ENCODE results near the gene UQCC3. TPM values are rescaled to one million over a fixed set of nuclear protein-coding genes. Genes with fewer than 3 reads are reported as not detected.

The UQCC3 gene
- total RNA-seq, 4 donors from 2014 or later: 11.1 to 23.9 (median 12.7) TPM

DNA sequence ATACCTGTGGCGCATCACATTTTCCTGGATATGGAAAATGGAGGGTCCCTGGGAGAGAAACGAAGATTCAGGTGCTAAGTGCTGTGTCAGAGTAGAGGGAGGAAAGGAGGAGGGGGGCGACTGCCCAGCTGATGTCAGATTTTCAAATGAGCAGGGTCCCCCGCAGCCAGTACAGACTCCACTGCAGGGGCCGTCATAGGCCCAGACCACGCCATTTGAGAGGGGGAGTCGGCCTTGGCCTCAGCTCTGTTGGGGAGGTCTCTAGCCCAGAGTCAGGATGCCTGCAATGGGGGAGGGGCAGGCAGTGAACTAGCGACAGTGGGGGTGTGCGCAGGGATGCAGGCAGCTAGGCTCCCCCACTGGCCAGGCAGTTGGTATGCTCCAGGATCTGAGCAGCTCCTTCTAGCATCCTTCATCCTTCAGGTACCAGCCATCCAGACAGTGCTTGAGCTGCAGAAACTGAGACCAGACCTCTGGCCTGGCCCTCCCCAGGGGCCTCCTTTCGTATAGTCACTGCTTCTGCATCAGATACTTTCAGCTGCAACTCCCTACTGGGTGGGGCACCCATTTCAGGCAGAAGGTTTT, 35.9 kb downstream of the UQCC3 start, which contains the start of the genes BSCL2 and GNG3:
Gene BSCL2, minus strand, starts transcription at position 148 of the 585 bp plus-strand sequence. CDS start 229 bp downstream, outside the sequence.
Gene GNG3, plus strand, starts transcription at position 400 of the 585 bp plus-strand sequence. CDS start 620 bp downstream, outside the sequence.
- Histone ChIP-seq H3K4me1 (peaks cover 0 to 36% (median 13%) of the 10 kb centered on the region in 4 donors), H3K27ac (peak within 1 kb of the TSS; percentile 88 to 98 (median 92)), H3K4me3 (peak within 1 kb of the TSS; percentile 63 to 87 (median 80)), H3K36me3 (peaks cover 0 to 19% (median 0%) of the 10 kb centered on the region in 3 donors), H3K9me3 (no peaks in the 10 kb centered on the region), H3K27me3 (no peaks in the 10 kb centered on the region)
- no peak for DNase-seq
- TF ChIP-seq, protein P1, sequence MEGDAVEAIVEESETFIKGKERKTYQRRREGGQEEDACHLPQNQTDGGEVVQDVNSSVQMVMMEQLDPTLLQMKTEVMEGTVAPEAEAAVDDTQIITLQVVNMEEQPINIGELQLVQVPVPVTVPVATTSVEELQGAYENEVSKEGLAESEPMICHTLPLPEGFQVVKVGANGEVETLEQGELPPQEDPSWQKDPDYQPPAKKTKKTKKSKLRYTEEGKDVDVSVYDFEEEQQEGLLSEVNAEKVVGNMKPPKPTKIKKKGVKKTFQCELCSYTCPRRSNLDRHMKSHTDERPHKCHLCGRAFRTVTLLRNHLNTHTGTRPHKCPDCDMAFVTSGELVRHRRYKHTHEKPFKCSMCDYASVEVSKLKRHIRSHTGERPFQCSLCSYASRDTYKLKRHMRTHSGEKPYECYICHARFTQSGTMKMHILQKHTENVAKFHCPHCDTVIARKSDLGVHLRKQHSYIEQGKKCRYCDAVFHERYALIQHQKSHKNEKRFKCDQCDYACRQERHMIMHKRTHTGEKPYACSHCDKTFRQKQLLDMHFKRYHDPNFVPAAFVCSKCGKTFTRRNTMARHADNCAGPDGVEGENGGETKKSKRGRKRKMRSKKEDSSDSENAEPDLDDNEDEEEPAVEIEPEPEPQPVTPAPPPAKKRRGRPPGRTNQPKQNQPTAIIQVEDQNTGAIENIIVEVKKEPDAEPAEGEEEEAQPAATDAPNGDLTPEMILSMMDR (IDR thresholded peaks at IDR 0.05): no peak
- TF ChIP-seq POLR2A (IDR thresholded peaks at IDR 0.05): no peak

DNA sequence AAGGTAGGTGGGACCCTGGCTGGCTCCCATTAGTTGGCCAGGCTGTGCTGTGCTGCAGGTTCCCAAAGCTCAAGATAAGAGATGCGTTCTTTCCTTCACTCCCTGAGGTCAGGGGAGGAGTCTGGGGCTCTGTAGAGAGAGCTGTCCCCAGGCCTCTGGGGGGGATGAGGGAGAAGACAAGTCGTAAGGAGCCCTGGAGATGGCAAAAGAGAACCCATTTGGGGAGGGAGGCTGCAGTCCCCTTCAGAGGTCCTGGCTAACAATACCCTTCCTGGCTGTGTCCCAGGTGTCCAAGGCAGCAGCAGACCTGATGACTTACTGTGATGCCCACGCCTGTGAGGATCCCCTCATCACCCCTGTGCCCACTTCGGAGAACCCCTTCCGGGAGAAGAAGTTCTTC, 36.9 kb downstream of the UQCC3 start:
- DNase-seq: no peak
- no peak for TF ChIP-seq POLR2A (IDR thresholded peaks at IDR 0.05)
- TF ChIP-seq, protein P1 (IDR thresholded peaks at IDR 0.05): no peak
- H3K4me3 ChIP-seq: peak overlapping the region in 3 of 4 donors; percentile 58 to 73 (median 61)

DNA sequence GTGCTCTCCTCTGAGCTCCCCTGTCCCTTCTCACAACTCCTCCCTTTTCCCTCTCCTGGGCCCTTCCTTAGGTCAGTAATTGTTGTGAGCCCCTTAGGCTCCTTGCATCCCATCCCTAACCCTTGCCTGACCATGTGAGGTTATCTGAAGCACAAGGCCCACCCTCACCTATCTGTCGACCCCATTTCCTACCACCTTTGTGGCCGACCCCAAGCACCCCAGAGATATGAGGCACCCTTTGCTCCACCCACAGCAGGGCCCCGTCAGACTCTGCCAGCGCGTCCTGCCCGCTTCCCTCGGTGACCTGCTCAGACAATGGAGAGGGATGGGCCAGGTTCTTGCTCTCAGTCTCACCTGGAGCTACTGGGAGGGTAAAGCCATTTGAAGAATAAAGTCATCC, 37.3 kb downstream of the UQCC3 start:
- peaks cover 0 to 50% (median 16%) of the 10 kb centered on the region in 4 donors for H3K4me1 ChIP-seq
- TF ChIP-seq, protein P1 (IDR thresholded peaks at IDR 0.05): no peak
- TF ChIP-seq POLR2A (IDR thresholded peaks at IDR 0.05): no peak
- H3K36me3 ChIP-seq: peaks cover 0 to 33% (median 0%) of the 10 kb centered on the region in 3 donors
- no peaks in the 10 kb centered on the region for H3K9me3 ChIP-seq
- H3K27me3 ChIP-seq: no peaks in the 10 kb centered on the region
- H3K27ac ChIP-seq: peak overlapping the region; percentile 88 to 98 (median 92)
- peak; percentile 47 to 66 (median 62) for DNase-seq
- peak overlapping the region; percentile 42 to 73 (median 60) for H3K4me3 ChIP-seq

More for the DNA sequence above, 36.9 kb downstream of the UQCC3 start:
- Histone ChIP-seq H3K9me3 (no peaks in the 10 kb centered on the region), H3K36me3 (peaks cover 0 to 29% (median 0%) of the 10 kb centered on the region in 3 donors), H3K27me3 (no peaks in the 10 kb centered on the region), H3K4me1 (peaks cover 0 to 46% (median 16%) of the 10 kb centered on the region in 4 donors), H3K27ac (peak overlapping the region; percentile 88 to 98 (median 92))

DNA sequence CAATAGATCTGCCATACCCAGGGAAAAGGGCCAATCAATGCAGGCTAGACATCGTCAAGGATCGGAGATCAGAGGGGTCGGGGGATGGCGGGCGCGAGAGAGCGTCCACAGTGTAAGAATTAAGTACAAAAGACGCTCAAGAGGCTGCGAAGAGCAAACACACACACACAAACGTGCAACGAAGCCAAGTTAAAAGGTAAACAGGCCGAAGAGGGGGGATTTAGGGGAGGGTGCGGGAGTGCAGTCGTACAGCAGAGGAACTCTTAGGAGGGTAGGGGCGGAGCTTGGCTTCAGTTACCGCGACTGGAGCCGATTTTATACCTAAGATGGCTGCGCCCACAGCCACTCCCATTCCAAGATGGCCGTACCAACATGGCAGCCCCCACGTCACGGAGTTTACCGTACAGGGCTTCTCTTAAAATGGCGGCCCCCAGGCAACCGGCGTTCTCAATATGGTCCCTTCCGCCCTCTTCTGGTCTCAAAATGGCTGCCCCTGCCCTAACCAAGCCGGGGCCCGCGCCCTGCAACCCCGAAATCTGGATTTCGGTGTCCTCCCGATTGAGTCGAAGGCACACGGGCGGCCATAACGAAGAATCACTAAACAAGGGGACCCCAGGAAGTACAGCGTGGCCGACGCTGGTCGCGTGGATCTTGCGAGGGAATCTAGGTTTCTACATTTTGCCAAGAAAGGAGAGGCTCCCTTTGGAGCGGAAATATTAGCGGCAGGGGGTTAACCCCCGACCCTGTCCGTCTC, 38.0 kb downstream of the UQCC3 start:
- Histone ChIP-seq H3K9me3 (no peaks in the 10 kb centered on the region), H3K4me1 (peaks cover 0 to 56% (median 16%) of the 10 kb centered on the region in 4 donors), H3K27me3 (no peaks in the 10 kb centered on the region), H3K4me3 (peak overlapping the region; percentile 42 to 73 (median 60)), H3K27ac (peak overlapping the region; percentile 88 to 98 (median 92)), H3K36me3 (peaks cover 0 to 39% (median 0%) of the 10 kb centered on the region in 3 donors)
- TF ChIP-seq, protein P1 (IDR thresholded peaks at IDR 0.05): peak in 1 of 6 experiments; percentile 21
- TF ChIP-seq POLR2A (IDR thresholded peaks at IDR 0.05): peak; percentile 68 to 73
- DNase-seq: peak; percentile 93 to 99 (median 98)

DNA sequence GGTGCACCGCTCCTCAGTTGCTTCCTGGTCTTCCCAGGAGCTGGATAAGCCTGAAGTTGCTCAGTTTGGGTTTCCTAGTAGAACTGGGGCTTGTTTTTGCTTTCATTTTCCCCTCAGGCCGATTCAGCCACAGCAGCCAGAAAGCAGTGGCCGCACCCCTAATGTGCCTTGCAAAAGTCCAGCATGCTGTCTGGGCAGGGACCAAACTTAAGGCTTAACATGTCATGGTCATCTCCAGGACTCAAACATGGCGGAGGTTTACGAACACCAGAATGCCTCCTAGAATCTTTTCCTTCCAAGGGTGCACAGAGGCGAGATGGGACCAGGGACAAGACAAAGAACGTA, 38.5 kb downstream of the UQCC3 start:
- Histone ChIP-seq H3K27ac (peak overlapping the region; percentile 88 to 98 (median 92)), H3K4me1 (peaks cover 0 to 59% (median 15%) of the 10 kb centered on the region in 4 donors), H3K27me3 (no peaks in the 10 kb centered on the region), H3K4me3 (peak overlapping the region; percentile 42 to 73 (median 60)), H3K9me3 (no peaks in the 10 kb centered on the region), H3K36me3 (peaks cover 0 to 45% (median 0%) of the 10 kb centered on the region in 3 donors)
- TF ChIP-seq, protein P1 (IDR thresholded peaks at IDR 0.05): no peak
- TF ChIP-seq POLR2A (IDR thresholded peaks at IDR 0.05): no peak
- DNase-seq: peak in 1 of 3 donors; percentile 57

Data from Peyer's patch (tissue), 4 donors.